COLO668 (cell line): ENCODE data around the gene TMOD3.

Experiments used
- DNase-seq: peaks from one replicate; lab custom pipeline; 2025; ENCODE audit not compliant: unreplicated experiment; lab: John Stamatoyannopoulos, UW

Gene TMOD3

GRCh38 chr15:51825698-51826097, 3.8 kb upstream of the TMOD3 start:
- no peak for DNase-seq

- DNase-seq: no peak
Observed at GRCh38 chr15:51828621-51829375, 655 bp upstream of the TMOD3 start.

- DNase-seq: no peak
Observed at GRCh38 chr15:51830276-51830806, 888 bp downstream of the TMOD3 start.

DNA sequence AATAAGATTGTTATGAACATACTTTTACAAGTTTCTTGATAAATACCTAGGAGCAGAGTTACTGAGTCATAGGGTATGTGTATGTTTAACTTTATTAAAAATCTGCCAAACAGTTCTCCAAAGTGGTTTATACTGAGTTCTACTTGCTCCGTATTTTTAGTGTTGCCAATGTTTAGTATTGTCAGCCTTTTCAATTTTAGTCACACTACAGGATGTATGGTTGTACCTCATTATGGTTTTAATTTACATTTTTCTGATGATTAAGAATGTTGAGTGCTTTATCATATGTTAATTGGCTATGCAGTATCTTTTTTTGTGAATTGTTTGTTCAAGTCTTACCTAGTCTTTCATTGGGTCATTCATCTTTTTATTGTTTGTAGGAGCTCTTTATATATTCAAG, 4.3 kb downstream of the TMOD3 start:
- DNase-seq: no peak

DNA sequence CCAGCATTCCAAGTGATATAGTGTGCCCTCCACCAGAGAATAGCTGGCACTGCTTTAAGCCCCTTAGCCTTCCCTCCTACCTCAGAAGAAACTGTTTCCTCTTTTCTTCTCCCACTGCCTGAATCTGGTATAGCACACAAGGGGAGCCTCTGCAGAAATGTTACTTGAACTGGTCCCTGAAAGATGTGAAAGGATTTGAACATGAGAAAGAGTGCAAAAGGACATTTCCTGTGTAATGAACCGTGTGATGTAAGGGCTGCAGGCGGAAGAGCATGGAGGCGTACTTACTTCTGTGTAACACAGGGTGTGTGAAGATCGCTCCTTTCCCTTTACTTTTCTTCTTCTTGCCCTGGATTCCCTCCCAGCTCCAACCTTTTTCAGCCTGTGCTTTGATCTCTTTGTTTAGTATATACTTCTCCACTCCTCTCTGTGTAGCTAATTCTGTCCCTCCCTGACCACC, 8.4 kb downstream of the TMOD3 start:
- no peak for DNase-seq

- no peak for DNase-seq
Observed at GRCh38 chr15:51838270-51838669, 8.8 kb downstream of the TMOD3 start.

- no peak for DNase-seq
Observed at GRCh38 chr15:51840692-51841091, 11.2 kb downstream of the TMOD3 start.

- no peak for DNase-seq
Observed at GRCh38 chr15:51841406-51842040, 12.1 kb downstream of the TMOD3 start.

DNA sequence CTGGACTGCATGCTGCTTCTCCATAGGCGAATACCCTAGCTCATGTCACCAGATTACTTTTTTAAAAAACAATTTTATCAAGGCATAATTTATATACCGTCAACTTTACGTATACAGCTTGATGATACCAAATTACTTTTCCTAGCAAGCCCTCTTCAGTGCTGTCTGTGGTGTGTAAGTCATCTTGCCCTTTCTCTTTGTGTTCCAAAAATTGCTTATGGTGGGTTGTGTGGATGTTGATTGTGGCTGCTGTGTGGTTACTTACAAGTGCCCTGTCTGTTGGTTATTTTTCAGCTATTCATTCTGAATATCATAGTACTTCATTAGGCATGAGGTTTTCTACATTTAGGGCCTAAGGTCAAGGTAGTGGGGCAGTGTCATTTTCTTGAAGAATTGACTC, 12.8 kb downstream of the TMOD3 start:
- no peak for DNase-seq

GRCh38 chr15:51842852-51843737, 13.6 kb downstream of the TMOD3 start:
- no peak for DNase-seq

DNA sequence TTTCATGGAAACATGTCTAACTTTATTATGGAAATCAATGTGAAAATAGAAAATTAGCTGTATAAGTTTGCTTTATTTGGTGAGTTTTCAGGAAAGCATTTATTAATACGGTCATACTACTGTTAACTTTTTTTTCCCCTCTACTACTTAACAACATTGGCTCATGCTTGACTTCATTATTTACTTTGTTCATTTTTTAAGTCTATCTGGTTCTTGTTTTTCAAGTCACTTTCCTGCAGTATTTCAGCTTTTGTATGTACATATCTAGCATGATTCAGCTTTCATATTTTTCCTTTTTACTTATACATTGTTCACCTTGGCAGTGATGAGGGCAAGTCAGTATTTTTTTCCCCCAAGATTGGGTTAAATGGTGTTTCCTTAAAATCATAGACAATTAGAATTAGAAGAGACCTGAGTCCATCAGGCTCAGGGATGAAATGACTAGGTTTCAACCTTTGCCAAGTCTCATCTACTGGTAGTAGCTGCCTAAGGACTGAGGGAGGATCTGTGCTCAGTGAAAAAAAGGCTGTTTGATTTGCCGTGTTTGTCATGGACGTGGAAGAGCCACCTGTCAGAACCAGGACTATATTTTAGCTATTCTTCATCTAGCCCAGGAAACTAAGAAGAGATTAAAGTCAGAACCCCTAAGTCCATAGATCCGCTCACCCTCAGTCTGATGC, 15.4 kb downstream of the TMOD3 start:
- no peak for DNase-seq

DNA sequence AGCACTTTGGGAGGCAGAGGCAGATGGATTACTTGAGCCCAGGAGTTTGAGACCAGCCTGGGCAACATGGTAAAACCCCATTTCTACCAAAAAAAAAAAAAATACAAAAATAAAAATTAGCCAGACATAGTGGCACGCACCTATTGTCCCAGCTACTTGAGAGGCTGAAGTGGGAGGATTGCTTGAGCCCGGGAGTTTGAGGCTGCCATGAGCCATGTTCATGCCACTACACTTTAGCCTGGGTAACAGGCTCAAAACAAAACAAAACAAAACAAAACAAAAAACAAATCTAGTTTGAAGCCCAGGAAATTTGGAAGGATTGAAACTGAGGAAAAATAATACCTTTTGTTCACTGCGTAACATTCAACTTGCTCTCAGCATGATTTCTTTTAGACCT, 16.6 kb downstream of the TMOD3 start:
- DNase-seq: no peak

GRCh38 chr15:51846463-51847230, 17.2 kb downstream of the TMOD3 start:
- no peak for DNase-seq

DNA sequence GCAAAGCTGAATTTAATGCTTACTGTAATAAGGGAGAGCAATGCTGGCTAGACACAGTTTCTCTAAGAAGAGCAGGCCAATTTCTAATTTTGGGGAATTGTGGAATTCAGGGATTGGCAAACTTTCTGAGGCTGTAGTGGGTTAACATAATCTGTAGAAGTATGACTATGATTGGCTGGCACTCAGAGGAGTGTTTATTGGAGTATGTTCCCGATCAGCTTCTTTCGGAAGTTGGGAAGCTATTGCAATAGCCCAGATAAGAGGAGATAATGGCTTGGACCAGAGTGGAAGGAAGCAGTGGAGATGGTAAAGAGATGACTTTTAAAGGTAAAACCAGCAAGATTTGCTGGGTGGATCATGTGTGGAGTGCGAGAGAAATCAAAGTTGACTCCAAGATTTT, 19.4 kb downstream of the TMOD3 start:
- no peak for DNase-seq

- DNase-seq: no peak
Observed at GRCh38 chr15:51849860-51850259, 20.4 kb downstream of the TMOD3 start.

DNA sequence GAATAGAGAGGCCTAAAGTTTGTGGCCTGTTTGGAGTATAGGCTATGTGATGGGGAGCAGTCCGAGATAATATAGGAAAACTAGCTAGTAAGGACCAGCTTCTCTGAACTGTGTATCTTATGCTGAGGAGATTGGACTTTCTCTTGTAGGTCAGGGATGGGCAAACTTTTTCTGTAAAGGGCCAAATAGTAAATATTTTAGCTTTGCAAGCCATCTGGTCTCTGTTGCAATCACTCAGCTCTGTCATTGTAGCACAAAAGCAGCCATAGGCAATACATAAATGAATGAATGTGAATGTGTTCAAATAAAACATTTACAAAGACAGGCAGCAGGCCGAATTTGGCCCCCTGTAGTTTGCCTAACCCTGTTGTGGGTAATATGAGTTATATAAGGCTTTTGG, 24.5 kb downstream of the TMOD3 start:
- DNase-seq: no peak

DNA sequence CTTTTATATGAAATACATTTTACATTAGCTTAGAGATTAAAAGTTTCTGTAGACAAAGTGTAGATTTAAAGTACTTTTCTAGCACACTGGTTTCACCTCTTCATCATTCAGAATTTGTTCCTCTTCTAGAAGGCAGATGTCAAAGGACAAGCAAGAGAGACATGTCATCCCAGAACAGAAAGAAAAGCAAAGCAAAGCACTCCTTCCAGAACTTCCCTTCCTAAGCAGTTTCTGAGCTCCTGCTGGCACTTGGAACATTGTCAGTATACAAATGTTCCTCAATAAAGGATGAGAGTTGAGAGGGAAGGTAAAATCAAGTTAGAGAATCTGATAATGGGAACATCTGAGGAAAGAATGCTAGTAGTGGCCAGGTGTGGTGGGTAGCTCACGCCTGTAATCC, 26.2 kb downstream of the TMOD3 start:
- no peak for DNase-seq

GRCh38 chr15:51856714-51857380, 27.4 kb downstream of the TMOD3 start:
- no peak for DNase-seq

DNA sequence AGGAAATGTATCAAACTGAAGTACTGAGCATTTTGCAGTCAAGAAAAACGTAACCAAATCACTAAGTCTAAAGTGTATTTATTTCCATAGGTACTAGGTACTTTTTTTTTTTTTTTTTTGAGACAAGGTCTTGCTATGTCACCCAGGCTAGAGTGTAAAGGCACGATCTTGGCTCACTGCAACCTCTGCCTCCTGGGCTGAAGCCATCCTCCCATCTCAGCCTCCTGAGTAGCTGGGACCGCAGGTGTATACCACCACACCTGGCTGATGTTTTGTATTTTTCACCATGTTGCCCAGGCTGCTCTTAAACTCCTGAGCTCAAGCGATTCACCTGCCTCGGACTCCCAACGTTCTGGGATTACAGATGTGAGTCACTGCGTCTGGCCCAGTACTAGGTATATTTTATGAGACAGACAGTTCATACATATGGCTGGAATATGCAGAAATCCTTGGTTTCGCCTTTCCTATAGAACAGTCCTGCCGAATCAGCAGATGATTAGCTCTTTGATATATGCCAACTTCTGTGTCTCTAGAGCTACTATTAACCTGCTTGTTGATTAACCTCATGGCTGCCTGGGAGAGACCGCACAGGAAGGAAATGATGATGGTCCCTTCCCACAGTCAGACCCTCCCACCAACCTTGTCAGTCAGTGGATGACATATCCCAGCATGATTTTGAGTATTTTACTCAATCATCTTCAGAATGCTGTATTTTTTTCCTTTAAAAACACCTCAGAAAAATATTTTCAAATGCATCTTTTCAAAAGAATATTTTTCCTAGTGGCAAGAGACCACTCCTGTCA, 32.3 kb downstream of the TMOD3 start:
- DNase-seq: no peak
